SK-N-SH (cell line): Measurements from ENCODE around the gene FKBP11.

Experiments
- FOSL2 ChIP-seq: IDR thresholded peaks from 2 replicates; pipeline ENCODE4 v1.4.0; 2012; ENCODE audit warnings: low read depth, mild to moderate bottlenecking, moderate library complexity, borderline replicate concordance
- POLR2AphosphoS5 ChIP-seq: IDR thresholded peaks from 2 replicates; pipeline ENCODE4 v1.6.1; 2012; ENCODE audit warnings: low read depth, low read length
- SIN3A ChIP-seq: IDR thresholded peaks from 2 replicates; pipeline ENCODE4 v1.6.1; 2012; ENCODE audit warnings: low read depth, mild to moderate bottlenecking, low read length, moderate library complexity, borderline replicate concordance
- TF ChIP-seq, protein P1 (sequence below): fragments of 200-600 bp; sonication (generic); IDR thresholded peaks from 2 replicates; pipeline ENCODE4 v1.6.1; 2017; ENCODE audit warnings: antibody characterized with exemption, mild to moderate bottlenecking, moderate library complexity

DNA sequence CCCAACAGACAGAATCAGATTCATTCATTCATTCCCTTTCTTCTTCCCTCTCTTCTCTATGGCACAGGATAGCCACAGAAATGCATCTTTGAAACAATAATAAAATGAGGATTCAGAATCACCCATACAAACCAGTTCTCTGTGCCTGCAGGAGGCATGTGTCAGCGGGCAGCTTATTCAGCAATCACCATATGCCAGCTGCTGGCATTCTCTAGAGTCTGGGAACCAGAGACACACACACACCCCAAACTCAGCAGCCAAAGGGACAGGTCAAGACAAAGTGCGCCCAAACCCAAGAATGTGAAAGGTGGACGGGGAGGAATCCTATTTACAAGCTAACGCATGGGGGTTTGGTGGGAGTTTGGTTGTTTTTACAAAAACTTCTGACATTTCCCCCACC, 17.9 kb upstream of the FKBP11 start:
- TF ChIP-seq, protein P1, sequence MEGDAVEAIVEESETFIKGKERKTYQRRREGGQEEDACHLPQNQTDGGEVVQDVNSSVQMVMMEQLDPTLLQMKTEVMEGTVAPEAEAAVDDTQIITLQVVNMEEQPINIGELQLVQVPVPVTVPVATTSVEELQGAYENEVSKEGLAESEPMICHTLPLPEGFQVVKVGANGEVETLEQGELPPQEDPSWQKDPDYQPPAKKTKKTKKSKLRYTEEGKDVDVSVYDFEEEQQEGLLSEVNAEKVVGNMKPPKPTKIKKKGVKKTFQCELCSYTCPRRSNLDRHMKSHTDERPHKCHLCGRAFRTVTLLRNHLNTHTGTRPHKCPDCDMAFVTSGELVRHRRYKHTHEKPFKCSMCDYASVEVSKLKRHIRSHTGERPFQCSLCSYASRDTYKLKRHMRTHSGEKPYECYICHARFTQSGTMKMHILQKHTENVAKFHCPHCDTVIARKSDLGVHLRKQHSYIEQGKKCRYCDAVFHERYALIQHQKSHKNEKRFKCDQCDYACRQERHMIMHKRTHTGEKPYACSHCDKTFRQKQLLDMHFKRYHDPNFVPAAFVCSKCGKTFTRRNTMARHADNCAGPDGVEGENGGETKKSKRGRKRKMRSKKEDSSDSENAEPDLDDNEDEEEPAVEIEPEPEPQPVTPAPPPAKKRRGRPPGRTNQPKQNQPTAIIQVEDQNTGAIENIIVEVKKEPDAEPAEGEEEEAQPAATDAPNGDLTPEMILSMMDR: no peak
- TF ChIP-seq POLR2AphosphoS5 (no peak), FOSL2 (no peak), SIN3A (no peak)
